ENCODE measurements around the gene PAFAH2. TPM values are rescaled to one million over a fixed set of nuclear protein-coding genes. Genes with fewer than 3 reads are reported as not detected.

PAFAH2 gene
- total RNA-seq, 1 experiment from 2014 or later = 6.7 TPM

DNA sequence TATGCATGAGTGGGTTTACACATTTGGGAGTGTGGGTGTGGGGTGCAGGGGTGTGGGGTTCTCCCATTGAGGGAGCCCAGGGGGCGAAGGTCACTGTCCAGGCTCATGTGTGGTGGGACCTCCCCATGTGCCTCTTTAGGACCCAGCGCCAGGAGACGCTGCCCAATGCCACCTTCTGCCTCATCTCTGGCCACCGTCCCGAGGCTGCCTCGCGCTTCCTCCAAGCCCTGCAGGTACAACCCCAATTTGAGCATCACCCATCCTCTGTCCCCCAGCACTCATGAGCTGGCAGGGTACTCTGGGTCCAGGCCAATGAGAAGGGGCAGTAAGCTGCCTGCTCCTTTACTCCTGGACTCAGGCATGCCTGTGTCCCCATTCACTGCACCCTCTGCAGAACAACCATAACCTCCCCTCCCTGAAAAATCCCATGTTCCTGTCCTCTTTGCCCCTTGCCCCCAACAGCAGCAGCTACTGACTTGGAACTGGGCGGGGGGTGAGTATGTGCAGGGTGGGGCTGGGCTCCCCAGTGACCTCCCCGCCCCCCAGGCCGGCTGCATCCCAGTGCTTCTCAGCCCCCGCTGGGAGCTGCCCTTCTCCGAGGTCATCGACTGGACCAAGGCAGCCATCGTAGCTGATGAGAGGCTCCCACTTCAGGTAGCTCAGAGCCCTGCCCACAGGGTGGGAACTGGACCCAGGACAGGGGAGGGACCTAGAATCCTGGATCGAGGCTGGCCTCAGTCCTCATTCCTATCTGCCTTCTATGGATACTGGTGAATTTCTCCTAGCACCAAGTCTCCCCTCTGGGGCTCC lies 31.4 kb upstream of the PAFAH2 start:
- Histone ChIP-seq H3K9me3 (ENCODE audit: low read depth, low read length, poor library complexity, severe bottlenecking) (no peaks in the 10 kb centered on the region), H3K4me1 (ENCODE audit: insufficient read depth, low read length, poor library complexity, severe bottlenecking) (peaks cover under 1% of the 10 kb centered on the region), H3K4me3 (ENCODE audit: low read depth, low read length, poor library complexity, severe bottlenecking) (no peak overlapping the region), H3K36me3 (ENCODE audit: insufficient read depth, low read length, poor library complexity, severe bottlenecking) (no peaks in the 10 kb centered on the region), H3K27me3 (replicated peaks; ENCODE audit: insufficient read depth, low read depth, low read length, poor library complexity) (no peaks in the 10 kb centered on the region), H3K27ac (ENCODE audit: low read depth, low read length, poor library complexity, severe bottlenecking) (no peak overlapping the region)
- BruUV-seq (replicated peaks) = no TSS peak
- TF ChIP-seq EZH2 (IDR thresholded peaks at IDR 0.05; ENCODE audit: borderline replicate concordance, low read depth, low read length, poor library complexity, severe bottlenecking) = no peak
- TF ChIP-seq, protein P1, sequence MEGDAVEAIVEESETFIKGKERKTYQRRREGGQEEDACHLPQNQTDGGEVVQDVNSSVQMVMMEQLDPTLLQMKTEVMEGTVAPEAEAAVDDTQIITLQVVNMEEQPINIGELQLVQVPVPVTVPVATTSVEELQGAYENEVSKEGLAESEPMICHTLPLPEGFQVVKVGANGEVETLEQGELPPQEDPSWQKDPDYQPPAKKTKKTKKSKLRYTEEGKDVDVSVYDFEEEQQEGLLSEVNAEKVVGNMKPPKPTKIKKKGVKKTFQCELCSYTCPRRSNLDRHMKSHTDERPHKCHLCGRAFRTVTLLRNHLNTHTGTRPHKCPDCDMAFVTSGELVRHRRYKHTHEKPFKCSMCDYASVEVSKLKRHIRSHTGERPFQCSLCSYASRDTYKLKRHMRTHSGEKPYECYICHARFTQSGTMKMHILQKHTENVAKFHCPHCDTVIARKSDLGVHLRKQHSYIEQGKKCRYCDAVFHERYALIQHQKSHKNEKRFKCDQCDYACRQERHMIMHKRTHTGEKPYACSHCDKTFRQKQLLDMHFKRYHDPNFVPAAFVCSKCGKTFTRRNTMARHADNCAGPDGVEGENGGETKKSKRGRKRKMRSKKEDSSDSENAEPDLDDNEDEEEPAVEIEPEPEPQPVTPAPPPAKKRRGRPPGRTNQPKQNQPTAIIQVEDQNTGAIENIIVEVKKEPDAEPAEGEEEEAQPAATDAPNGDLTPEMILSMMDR (conservative IDR thresholded peaks at IDR 0.05; ENCODE audit: low read depth, low read length) = no peak
- POLR2A ChIA-PET (ENCODE audit: low non-redundant PET) = no interaction called here
- CTCF ChIA-PET = no interaction called here
- no peak for DNase-seq (ENCODE audit: low spot score)
- intact Hi-C loops (cut with micrococcal nuclease; ENCODE audit: unreplicated experiment) = no loop called here

DNA sequence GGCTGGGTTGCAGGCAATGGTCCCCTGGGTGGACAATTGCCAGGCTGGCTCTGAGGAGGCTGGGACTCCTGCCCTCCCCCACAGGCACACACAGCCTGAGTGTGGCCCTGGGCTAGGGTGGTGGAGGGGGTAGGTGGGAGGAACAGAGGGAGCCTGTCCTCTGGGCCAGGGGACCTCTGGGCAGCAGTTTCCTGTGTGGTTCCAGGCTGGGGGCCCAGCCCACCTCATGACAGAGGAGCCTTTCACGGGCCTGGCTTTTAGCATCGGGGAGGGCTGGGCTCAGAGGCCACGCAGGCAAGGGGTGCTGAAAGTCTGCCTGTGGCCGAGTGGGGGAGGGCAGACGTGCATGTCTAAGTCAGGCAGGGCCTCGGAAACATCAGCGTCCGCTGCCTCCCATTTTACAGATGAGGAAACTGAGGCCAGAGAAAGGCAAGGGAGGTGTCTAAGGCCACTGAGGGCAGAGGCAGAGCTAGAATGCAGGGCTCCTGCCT lies 30.7 kb upstream of the PAFAH2 start:
- no peak for DNase-seq (ENCODE audit: low spot score)
- Histone ChIP-seq H3K4me1 (ENCODE audit: insufficient read depth, low read length, poor library complexity, severe bottlenecking) (peaks cover 7% of the 10 kb centered on the region), H3K4me3 (ENCODE audit: low read depth, low read length, poor library complexity, severe bottlenecking) (no peak overlapping the region), H3K27me3 (replicated peaks; ENCODE audit: insufficient read depth, low read depth, low read length, poor library complexity) (no peaks in the 10 kb centered on the region), H3K27ac (ENCODE audit: low read depth, low read length, poor library complexity, severe bottlenecking) (no peak overlapping the region), H3K9me3 (ENCODE audit: low read depth, low read length, poor library complexity, severe bottlenecking) (no peaks in the 10 kb centered on the region), H3K36me3 (ENCODE audit: insufficient read depth, low read length, poor library complexity, severe bottlenecking) (no peaks in the 10 kb centered on the region)
- TF ChIP-seq, protein P1 (conservative IDR thresholded peaks at IDR 0.05; ENCODE audit: low read depth, low read length) = no peak
- no peak for TF ChIP-seq EZH2 (IDR thresholded peaks at IDR 0.05; ENCODE audit: borderline replicate concordance, low read depth, low read length, poor library complexity, severe bottlenecking)
- POLR2A ChIA-PET (ENCODE audit: low non-redundant PET) = no interaction called here
- intact Hi-C loops (cut with micrococcal nuclease; ENCODE audit: unreplicated experiment) = no loop called here
- CTCF ChIA-PET = no interaction called here
- no TSS peak for BruUV-seq (replicated peaks)

- Histone ChIP-seq H3K9me3 (ENCODE audit: low read depth, low read length, poor library complexity, severe bottlenecking) (no peaks in the 10 kb centered on the region), H3K27ac (ENCODE audit: low read depth, low read length, poor library complexity, severe bottlenecking) (no peak overlapping the region), H3K27me3 (replicated peaks; ENCODE audit: insufficient read depth, low read depth, low read length, poor library complexity) (no peaks in the 10 kb centered on the region), H3K4me1 (ENCODE audit: insufficient read depth, low read length, poor library complexity, severe bottlenecking) (peaks cover 7% of the 10 kb centered on the region), H3K4me3 (ENCODE audit: low read depth, low read length, poor library complexity, severe bottlenecking) (no peak overlapping the region), H3K36me3 (ENCODE audit: insufficient read depth, low read length, poor library complexity, severe bottlenecking) (no peaks in the 10 kb centered on the region)
- no TSS peak for BruUV-seq (replicated peaks)
- CTCF ChIA-PET = interaction anchor here (0.6 to 0.7 kb wide), 4 partner anchors 9 to 133 kb away, joined by 3 to 6 read pairs (median 3); no protein-coding TSS in a partner anchor
- DNase-seq (ENCODE audit: low spot score) = peak; percentile 29
- intact Hi-C loops (cut with micrococcal nuclease; ENCODE audit: unreplicated experiment) = no loop called here
- no peak for TF ChIP-seq EZH2 (IDR thresholded peaks at IDR 0.05; ENCODE audit: borderline replicate concordance, low read depth, low read length, poor library complexity, severe bottlenecking)
- TF ChIP-seq, protein P1 (conservative IDR thresholded peaks at IDR 0.05; ENCODE audit: low read depth, low read length) = no peak
- POLR2A ChIA-PET (ENCODE audit: low non-redundant PET) = no interaction called here
Measured at GRCh38 chr1:26027716-26028489, 30.0 kb upstream of the PAFAH2 start.

Data from A673 (cell line).